HG02763 (cell line): ENCODE results near the gene HUNK.

Experiments
- ATAC-seq: cut with Tn5 transposase; IDR thresholded peaks from one replicate; pipeline ENCODE4 v1.9.1; 2021; ENCODE audit warnings: mild to moderate bottlenecking, moderate library complexity; ENCODE audit not compliant: unreplicated experiment

Gene HUNK

DNA sequence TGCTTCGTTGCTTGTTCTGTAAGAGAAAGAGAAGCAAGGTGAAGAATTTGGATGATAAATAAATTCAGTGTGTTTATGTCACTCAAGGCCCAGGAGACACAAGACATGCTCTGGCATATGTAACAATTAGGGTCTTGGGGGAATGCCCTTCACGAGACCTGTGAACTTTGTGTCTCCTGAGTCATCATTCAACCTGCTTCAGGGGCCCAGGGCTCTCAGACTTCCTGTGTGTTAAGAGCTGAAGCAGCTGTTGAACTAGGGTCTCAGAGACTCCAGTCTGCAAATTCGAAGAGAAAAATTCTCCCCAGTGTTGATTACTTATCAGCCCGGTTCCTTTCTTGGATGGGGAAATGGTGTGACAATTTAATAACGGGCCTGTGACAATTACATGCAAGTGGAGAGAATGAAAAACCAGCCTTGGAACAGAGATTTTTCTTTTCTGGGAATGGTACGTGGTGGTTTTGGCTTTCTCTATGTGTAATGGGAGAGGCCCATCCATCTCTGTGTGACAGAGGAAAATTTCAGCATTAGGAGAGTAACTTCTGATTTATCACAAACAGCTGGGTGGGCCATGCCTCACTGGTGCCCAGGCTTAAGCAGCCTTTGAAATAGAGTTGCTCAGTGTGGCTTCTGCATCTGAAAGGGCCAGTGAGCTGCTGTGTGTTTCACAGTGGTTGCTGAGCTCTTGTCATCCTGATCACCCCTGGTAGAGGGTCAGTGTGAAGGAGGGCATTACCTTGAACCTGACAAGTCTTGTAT, 22.4 kb downstream of the HUNK start:
- no peak for ATAC-seq

DNA sequence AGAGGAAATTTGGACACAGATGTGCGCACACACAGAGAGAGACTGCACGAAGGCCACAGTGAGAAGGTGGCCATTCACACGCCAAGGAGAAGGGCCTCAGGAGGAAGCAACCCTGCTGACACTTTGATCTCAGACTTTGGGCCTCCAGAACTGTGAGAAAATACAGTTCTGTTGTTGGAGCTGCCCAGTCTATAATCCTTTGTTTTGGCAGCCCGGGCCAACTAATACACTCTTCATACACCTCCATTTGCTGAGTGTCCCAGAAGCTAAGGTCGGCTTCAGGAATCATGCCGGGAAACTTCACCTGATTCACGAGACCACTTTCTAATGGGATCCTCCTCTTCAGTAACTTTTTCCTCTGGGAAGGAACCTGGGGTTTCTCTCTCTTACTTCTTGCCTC, 23.2 kb downstream of the HUNK start:
- no peak for ATAC-seq

- no peak for ATAC-seq
These were observed 24.5 kb downstream of the HUNK start for GRCh38 chr21:31897311-31897710.

DNA sequence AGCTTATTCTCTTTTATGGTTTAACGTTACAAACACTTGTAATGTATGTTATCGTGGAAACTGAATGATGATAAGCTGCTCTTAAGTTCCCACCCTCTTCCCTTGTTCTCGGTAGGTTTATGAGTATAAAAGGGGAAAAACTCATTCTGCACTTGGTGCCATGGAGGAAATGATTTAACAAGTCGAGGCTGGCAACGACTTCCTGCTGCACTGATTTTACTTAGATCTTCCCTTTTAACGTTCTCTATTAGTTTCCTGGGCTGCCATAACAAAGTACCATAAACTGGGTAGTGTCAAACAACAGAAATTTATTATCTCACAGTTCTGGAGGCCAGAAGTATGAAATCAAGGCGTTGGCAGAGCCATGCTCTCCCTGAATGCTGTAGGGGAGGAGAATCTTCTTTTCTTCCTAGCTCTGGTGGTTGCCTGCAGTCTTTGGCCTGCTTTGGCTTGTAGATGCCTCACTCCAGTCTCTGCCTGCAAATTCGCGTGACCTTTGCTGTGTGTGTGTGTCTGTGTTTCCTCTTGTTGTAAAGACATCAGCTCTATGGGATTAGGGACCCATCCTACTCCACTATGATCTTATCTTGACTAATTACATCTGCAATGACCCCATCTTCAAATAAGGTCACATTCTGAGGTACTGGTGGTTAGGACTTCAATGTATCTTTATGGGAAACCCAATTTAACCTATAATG, 26.3 kb downstream of the HUNK start:
- ATAC-seq = no peak

GRCh38 chr21:31900121-31900895, 27.5 kb downstream of the HUNK start:
- no peak for ATAC-seq

DNA sequence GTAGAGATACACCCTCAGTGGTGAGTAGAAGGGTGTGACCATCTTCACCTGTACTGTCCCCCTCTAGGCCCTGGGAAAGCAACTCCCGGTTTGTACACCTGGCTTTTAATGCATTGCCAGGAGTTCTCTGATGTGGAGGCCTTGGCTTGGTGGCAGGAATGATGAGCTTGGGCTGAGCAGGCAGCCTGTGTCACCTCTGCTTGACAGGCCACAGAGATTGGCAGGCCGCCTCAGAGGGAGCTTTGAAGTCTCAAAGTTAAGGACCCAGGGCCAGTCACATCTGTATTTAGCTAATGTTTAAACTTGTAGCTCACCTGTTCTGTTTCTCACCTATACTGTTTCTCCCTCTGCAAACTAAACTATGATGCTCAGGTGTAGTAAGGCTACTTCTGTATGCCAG, 28.5 kb downstream of the HUNK start:
- ATAC-seq = no peak

GRCh38 chr21:31902438-31902837, 29.6 kb downstream of the HUNK start:
- no peak for ATAC-seq

DNA sequence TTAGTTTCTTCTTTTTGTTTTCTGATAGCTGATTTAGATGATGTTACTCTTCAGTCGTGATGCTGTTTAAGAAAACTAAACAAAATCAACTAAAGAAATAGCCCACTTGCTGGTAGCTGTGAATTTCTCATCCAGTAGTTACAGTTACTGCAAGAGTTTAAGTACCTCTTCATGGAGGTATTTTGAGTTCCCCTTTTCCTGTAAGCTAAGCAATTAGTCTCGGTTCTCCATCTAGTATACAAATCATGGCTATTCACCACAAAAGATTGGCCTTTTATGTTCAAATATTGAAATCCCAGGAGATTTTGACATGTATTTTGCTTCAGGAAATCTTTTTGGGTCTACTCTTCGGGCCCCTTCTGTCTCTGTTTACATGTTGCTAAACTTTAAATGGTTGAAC, 31.1 kb downstream of the HUNK start:
- no peak for ATAC-seq

GRCh38 chr21:31905503-31906451, 33.0 kb downstream of the HUNK start:
- no peak for ATAC-seq

DNA sequence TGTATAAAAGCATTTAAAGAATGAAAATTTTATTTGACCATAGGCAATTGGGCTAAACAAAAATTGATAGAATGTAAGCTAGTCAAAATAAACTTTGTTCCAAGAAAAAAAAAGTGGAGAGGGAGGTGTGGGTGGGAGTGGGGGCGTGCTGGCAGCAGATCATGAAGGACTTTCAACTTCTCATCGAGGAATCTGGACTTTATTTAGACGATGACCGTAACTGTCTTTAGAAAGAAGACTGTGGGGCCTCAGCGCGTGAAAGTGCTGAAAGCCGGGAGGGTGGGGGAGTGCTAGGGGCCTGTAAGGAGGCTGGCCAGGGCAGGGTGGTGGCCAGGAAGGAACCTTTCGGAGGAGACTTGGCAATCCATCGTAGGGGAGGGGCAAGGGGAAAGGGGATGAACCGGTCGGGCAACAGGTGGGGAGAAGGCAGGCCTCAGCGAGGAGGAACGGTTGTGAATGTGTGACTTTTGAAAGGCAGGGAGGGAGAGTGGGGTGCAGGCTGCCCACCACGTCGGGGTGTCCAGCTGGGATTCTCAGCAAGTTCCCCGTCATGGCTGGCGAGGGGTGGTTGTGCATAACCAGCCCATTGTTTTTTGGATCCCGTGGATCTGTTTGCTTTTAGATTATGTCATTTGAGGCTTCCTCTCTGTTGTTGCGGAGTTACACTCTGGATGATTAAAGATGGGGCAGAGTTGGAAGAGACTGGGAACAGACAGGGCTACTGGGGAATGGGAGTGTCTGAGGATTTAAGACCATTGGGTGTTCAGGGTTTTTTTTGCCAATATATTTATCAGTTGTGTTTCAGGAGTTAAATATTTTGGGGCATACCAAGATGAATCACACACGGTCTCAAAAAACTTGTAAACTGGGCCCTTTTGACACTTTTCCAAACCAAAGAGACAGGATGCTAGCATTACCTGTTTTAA, 35.5 kb downstream of the HUNK start:
- ATAC-seq = no peak

GRCh38 chr21:31909153-31910073, 36.6 kb downstream of the HUNK start:
- no peak for ATAC-seq

- no peak for ATAC-seq
These were observed 37.3 kb downstream of the HUNK start for GRCh38 chr21:31910074-31910470.

- no peak for ATAC-seq
These were observed 38.5 kb downstream of the HUNK start for GRCh38 chr21:31911138-31911907.

- ATAC-seq = no peak
These were observed 39.7 kb downstream of the HUNK start for GRCh38 chr21:31912501-31912900.

- no peak for ATAC-seq
These were observed 40.4 kb downstream of the HUNK start for GRCh38 chr21:31913182-31913608.

DNA sequence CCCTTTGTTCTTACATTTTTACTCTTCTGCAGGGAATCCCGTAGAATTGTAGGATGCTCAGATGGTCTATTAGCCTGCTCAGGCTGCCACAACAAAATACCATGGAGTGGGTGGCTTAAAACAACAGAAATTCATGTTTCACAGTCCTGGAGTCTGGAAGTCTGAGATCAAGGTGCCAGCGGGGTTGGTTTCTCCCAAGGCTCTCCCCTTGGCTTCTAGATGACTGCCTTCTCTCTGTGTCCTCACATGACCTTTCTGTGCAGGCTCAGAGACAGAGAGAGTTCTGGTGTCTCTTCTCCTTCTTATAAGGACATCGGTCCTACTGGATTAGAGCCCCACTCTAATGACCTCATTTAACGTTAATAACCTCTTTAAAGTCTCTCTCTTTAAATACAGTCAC, 41.7 kb downstream of the HUNK start:
- ATAC-seq = no peak

DNA sequence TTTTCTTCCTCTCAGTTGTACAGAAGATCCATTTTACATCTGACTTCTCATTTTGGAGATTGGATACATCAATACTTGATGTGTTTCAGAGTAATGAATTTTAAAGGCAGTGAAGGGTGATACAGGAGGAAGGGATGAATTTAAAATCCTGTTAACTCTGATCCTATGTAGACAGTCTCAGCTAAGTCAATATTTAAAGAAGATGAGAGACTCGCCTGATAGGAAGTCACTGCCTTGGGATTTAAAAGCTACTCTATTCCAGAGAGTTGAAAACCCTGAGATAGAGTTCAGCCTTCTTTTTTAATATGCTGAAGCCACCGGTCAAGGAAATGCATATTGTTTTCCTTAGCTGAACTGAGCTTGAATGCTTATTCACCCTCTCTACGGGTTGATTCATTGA, 42.7 kb downstream of the HUNK start:
- ATAC-seq = no peak

DNA sequence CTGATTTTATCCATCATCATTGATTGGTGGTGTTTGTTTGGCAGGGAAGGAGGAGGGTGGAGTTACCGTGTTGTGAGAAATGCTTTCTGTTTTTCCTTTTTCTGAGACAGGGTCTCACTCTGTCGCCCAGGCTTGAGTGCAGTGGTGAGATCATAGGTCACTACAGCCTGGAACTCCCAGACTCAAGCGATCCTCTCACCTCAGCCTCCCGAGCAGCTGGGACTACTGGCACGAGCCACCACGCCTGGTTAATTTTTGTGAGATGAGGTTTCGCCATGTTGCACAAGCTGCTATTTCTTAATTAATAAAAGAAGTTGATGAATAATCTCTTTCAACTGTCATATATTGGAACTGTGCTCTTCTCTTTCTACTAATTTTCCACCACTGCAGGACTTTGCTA, 44.3 kb downstream of the HUNK start:
- ATAC-seq = no peak
